ENCODE data around the gene MAB21L2. TPM values are rescaled to one million over a fixed set of nuclear protein-coding genes. Genes with fewer than 3 reads are reported as not detected.

The MAB21L2 gene
- total RNA-seq, 1 donor, result 40.5 TPM

- Histone ChIP-seq H3K27ac (ENCODE audit: low read depth, low read length) (peak overlapping the region; percentile 34), H3K4me3 (ENCODE audit: insufficient read depth, low read length) (peak overlapping the region; percentile 84), H3K4me2 (ENCODE audit: insufficient read depth, low read length) (peak overlapping the region; percentile 77), H3K79me2 (ENCODE audit: insufficient read depth, low read length) (peaks cover 85% of the 10 kb centered on the region), H4K20me1 (ENCODE audit: insufficient read depth, low read length) (no peaks in the 10 kb centered on the region), H3K9me3 (ENCODE audit: low read depth, low read length) (no peaks in the 10 kb centered on the region), H3K36me3 (ENCODE audit: insufficient read depth, low read length) (peaks cover 3% of the 10 kb centered on the region), H3K4me1 (ENCODE audit: insufficient read depth, low read length) (peaks cover 6% of the 10 kb centered on the region), H3K27me3 (ENCODE audit: insufficient read depth, low read length) (no peaks in the 10 kb centered on the region), H2AFZ (ENCODE audit: low read length) (no peak overlapping the region)
- no peak for DNase-seq (ENCODE audit: insufficient read length, low spot score, missing footprints)
- no peak for TF ChIP-seq CTCF (IDR thresholded peaks at IDR 0.05; ENCODE audit: extremely low read depth, low read depth, low read length)
Measured at GRCh38 chr4:150586162-150586810, 4.3 kb downstream of the MAB21L2 start.

- H3K27ac ChIP-seq (ENCODE audit: low read depth, low read length), result no peak overlapping the region
- peak overlapping the region; percentile 84 for H3K4me3 ChIP-seq (ENCODE audit: insufficient read depth, low read length)
- H3K4me1 ChIP-seq (ENCODE audit: insufficient read depth, low read length), result peaks cover 6% of the 10 kb centered on the region
- no peaks in the 10 kb centered on the region for H3K27me3 ChIP-seq (ENCODE audit: insufficient read depth, low read length)
- TF ChIP-seq CTCF (IDR thresholded peaks at IDR 0.05; ENCODE audit: extremely low read depth, low read depth, low read length), result no peak
- H3K36me3 ChIP-seq (ENCODE audit: insufficient read depth, low read length), result peaks cover 3% of the 10 kb centered on the region
- H3K9me3 ChIP-seq (ENCODE audit: low read depth, low read length), result no peaks in the 10 kb centered on the region
- no peak for DNase-seq (ENCODE audit: insufficient read length, low spot score, missing footprints)
- no peaks in the 10 kb centered on the region for H4K20me1 ChIP-seq (ENCODE audit: insufficient read depth, low read length)
- peaks cover 74% of the 10 kb centered on the region for H3K79me2 ChIP-seq (ENCODE audit: insufficient read depth, low read length)
- no peak overlapping the region for H2AFZ ChIP-seq (ENCODE audit: low read length)
- peak overlapping the region; percentile 37 for H3K4me2 ChIP-seq (ENCODE audit: insufficient read depth, low read length)
Measured at GRCh38 chr4:150588316-150588715, 6.4 kb downstream of the MAB21L2 start.

GRCh38 chr4:150589157-150589556, 7.2 kb downstream of the MAB21L2 start:
- H2AFZ ChIP-seq (ENCODE audit: low read length), result no peak overlapping the region
- no peak for TF ChIP-seq CTCF (IDR thresholded peaks at IDR 0.05; ENCODE audit: extremely low read depth, low read depth, low read length)

GRCh38 chr4:150590631-150591030, 8.7 kb downstream of the MAB21L2 start:
- H3K4me2 ChIP-seq (ENCODE audit: insufficient read depth, low read length), result peak overlapping the region; percentile 54
- H3K4me1 ChIP-seq (ENCODE audit: insufficient read depth, low read length), result peaks cover 6% of the 10 kb centered on the region
- peaks cover 53% of the 10 kb centered on the region for H3K79me2 ChIP-seq (ENCODE audit: insufficient read depth, low read length)
- H4K20me1 ChIP-seq (ENCODE audit: insufficient read depth, low read length), result no peaks in the 10 kb centered on the region
- peak overlapping the region; percentile 19 for H3K27ac ChIP-seq (ENCODE audit: low read depth, low read length)
- no peak for TF ChIP-seq CTCF (IDR thresholded peaks at IDR 0.05; ENCODE audit: extremely low read depth, low read depth, low read length)
- H3K4me3 ChIP-seq (ENCODE audit: insufficient read depth, low read length), result peak overlapping the region; percentile 27
- H3K36me3 ChIP-seq (ENCODE audit: insufficient read depth, low read length), result peaks cover 3% of the 10 kb centered on the region
- no peak for DNase-seq (ENCODE audit: insufficient read length, low spot score, missing footprints)
- no peaks in the 10 kb centered on the region for H3K9me3 ChIP-seq (ENCODE audit: low read depth, low read length)
- H2AFZ ChIP-seq (ENCODE audit: low read length), result no peak overlapping the region
- no peaks in the 10 kb centered on the region for H3K27me3 ChIP-seq (ENCODE audit: insufficient read depth, low read length)

More at GRCh38 chr4:150589157-150589556, 7.2 kb downstream of the MAB21L2 start:
- H3K4me1 ChIP-seq (ENCODE audit: insufficient read depth, low read length), result peaks cover 6% of the 10 kb centered on the region
- peak overlapping the region; percentile 5 for H3K4me3 ChIP-seq (ENCODE audit: insufficient read depth, low read length)
- H4K20me1 ChIP-seq (ENCODE audit: insufficient read depth, low read length), result no peaks in the 10 kb centered on the region
- H3K27me3 ChIP-seq (ENCODE audit: insufficient read depth, low read length), result no peaks in the 10 kb centered on the region
- no peak overlapping the region for H3K27ac ChIP-seq (ENCODE audit: low read depth, low read length)
- no peak for DNase-seq (ENCODE audit: insufficient read length, low spot score, missing footprints)
- H3K4me2 ChIP-seq (ENCODE audit: insufficient read depth, low read length), result peak overlapping the region; percentile 34
- no peaks in the 10 kb centered on the region for H3K9me3 ChIP-seq (ENCODE audit: low read depth, low read length)
- H3K36me3 ChIP-seq (ENCODE audit: insufficient read depth, low read length), result peaks cover 3% of the 10 kb centered on the region
- peaks cover 66% of the 10 kb centered on the region for H3K79me2 ChIP-seq (ENCODE audit: insufficient read depth, low read length)
